ENCODE data around the gene FAM169A. TPM values are rescaled to one million over a fixed set of nuclear protein-coding genes. Genes with fewer than 3 reads are reported as not detected.
"Not testable (repeated sequence)": the region's sequence is repeated elsewhere in the genome, so short reads cannot be mapped to it uniquely, and the experiment has no call there.

FAM169A gene
- total RNA-seq, 1 donor: 13.7 TPM

GRCh38 chr5:74810915-74811314, 55.3 kb downstream of the FAM169A start:
- DNase-seq (ENCODE audit: low read depth in 2 of 3, low spot score in 2 of 3): no peak

DNA sequence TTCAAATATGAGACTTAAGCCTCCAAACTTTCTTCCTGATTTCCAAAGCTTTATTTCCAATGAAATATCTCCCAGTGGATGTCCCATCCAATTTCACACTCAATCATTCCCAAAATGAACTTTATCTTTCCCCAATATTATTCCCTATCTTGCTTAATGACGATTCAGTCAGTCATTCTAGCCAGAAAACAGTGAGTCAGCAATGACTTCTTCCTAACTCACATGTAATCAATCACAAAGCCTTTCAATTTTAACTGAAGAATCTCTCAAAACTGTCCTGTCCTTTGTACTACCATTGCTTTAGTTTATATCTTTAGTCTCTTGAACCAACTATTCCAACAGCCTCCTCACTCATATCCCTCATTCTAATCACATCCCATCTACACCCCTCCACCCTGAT, 64.2 kb downstream of the FAM169A start:
- no peak for DNase-seq (ENCODE audit: low read depth in 2 of 3, low spot score in 2 of 3)

DNA sequence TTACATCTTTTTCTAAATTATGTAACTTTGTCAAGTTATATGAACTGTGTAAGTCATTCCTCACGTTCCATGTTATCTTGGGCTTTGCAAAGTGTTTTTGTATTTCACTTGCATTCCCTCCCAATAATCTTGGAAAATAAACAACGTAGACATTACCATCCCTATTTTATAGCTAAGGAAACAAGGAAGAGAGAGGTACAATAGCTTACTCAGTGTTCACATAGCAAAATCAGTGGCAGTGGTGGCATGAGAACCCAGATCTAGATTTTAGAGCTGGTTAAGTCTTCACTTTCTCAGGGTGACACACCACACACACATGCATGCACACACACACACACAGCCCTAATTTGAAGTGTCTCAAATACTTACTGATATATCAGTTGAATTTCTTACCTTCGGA, 65.0 kb downstream of the FAM169A start:
- no peak for DNase-seq (ENCODE audit: low read depth in 2 of 3, low spot score in 2 of 3)

GRCh38 chr5:74798977-74799911, 66.9 kb downstream of the FAM169A start:
- DNase-seq (ENCODE audit: low read depth in 2 of 3, low spot score in 2 of 3): no peak

GRCh38 chr5:74791669-74792068, 74.5 kb downstream of the FAM169A start:
- not testable (repeated sequence) for DNase-seq (ENCODE audit: low read depth in 2 of 3, low spot score in 2 of 3)

- DNase-seq (ENCODE audit: low read depth in 2 of 3, low spot score in 2 of 3): no peak
Observed at GRCh38 chr5:74787424-74787823, 78.8 kb downstream of the FAM169A start.

DNA sequence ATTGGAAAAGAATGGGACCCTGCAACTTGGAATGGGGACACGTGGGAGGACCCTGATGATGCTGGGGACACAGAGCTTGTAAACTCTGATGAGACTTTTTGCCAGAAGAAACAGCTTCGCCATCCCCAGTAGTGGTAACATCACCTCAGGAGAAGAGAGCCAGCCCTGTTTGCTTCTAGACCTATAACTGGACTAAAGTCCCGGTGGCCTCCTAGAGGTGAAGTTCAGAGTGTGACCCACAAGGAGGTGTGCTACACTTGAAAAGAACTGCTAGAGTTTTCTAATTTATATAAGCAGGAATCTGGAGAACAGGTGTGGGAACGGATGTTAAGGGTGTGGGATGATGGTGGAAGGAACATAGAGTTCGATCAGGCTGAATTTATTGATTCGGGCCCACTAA, 79.3 kb downstream of the FAM169A start:
- DNase-seq (ENCODE audit: low read depth in 2 of 3, low spot score in 2 of 3): no peak

GRCh38 chr5:74778609-74779008, 87.6 kb downstream of the FAM169A start:
- DNase-seq (ENCODE audit: low read depth in 2 of 3, low spot score in 2 of 3): no peak

- DNase-seq (ENCODE audit: low read depth in 2 of 3, low spot score in 2 of 3): no peak
Observed at GRCh38 chr5:74772359-74772758, 93.8 kb downstream of the FAM169A start.

- DNase-seq (ENCODE audit: low read depth in 2 of 3, low spot score in 2 of 3): peak; percentile 4 to 43 (median 33)
Observed at GRCh38 chr5:74767579-74767913, 98.6 kb downstream of the FAM169A start.

DNA sequence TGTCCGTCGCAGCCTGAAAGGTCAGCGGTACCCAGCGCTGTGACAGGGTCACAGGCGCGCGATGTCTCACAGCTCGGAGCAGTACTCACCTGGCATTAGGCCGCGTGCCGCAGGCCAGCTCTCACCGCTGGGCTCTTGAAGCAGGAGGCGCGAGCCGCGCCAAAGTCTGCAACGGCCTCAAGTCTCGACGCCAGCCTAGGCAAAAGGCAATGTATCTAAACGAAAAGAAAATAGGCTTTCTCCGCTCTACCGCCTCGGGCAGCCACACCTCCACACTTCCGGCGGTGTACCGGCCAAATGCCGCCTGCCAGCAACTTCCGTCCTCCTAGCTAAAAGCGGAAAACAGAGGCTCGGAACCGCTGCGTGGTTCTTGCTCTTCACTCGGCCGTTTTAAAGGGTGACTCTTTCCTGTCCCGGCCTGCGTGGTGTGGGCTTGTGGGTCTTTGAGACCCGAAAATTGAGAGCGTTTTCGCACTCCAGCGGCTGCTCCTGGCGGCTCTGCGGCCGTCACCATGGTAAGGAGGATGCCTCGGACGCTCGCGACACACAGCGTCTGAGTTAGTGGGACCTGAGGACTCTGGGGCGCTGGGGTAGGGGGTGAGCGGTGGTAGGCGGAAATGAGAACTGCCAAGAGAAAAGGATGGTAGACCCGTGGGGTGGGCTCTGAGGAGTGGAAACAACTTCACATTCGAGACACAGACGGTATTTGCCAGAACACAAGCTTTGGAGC, 99.2 kb downstream of the FAM169A start, which contains the start of the genes GFM2 and NSA2:
Gene GFM2, minus strand, starts transcription at position 269 of the 730 bp plus-strand sequence. CDS start 3,375 bp downstream, outside the sequence.
Gene NSA2, plus strand, starts transcription at position 401 of the 730 bp plus-strand sequence. Its CDS starts 112 bp downstream, at position 513.
- peak; percentile 77 to 98 (median 93) for DNase-seq (ENCODE audit: low read depth in 2 of 3, low spot score in 2 of 3)

DNA sequence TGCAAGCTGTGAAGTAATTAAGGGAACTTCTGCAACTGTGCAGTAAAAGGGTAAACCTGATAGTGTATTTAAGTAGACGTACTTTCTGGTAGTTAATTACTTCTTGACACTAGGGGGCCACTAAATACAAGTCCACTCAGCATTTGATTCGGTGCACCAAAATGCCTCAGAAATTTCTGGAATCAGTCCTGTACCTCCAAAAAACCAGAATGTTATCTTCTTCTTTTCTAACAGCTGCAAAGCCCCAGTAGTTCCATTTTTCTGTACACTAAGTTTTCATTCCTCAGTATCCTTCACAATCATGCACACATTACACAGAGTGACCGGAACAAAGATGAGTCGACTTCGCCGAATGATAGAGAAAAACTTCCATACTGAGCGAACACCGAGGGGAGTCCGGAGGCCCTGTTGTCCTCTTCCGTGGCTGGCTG, 99.8 kb downstream of the FAM169A start:
- DNase-seq (ENCODE audit: low read depth in 2 of 3, low spot score in 2 of 3): peak in 2 of 3 donors; percentile 69 to 85

DNA sequence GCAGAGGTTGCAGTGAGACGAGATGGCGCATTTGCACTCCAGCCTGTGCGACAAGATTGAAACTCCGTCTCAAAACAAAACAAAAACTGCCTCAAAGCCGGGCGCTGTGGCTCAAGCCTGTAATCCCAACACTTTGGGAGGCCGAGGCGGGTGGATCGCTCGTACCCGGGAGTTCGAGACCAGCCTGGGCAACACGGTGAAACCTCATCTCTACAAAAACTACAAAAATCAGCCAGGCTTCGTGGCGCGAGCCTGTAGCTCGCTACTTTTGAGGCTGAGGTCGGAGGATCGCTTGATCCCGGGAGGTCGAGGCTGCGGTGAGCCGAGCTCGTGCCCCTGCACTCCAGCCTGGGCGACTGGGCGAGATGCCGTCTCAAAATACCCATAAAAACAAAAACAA, 100.3 kb downstream of the FAM169A start:
- no peak for DNase-seq (ENCODE audit: low read depth in 2 of 3, low spot score in 2 of 3)

DNA sequence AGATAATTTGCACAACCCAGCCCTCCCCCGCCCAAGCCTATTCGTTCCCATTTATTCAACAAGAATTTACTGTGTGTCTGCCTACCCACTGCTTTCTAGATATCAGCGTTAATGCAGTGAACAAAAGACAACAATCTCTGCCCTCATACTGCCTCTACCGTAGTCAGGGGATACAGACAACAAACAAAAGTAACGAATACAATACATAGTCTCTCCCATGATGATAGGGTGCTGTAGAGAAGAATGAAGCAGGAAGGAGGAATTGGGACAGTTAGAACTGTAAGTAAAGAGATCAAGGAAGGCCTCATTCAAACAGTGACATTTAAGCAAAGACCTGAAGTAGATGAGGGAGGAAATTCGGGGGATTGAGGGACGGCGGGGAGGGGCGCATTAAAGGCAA, 101.0 kb downstream of the FAM169A start:
- peak in 1 of 3 donors; percentile 4 for DNase-seq (ENCODE audit: low read depth in 2 of 3, low spot score in 2 of 3)

DNA sequence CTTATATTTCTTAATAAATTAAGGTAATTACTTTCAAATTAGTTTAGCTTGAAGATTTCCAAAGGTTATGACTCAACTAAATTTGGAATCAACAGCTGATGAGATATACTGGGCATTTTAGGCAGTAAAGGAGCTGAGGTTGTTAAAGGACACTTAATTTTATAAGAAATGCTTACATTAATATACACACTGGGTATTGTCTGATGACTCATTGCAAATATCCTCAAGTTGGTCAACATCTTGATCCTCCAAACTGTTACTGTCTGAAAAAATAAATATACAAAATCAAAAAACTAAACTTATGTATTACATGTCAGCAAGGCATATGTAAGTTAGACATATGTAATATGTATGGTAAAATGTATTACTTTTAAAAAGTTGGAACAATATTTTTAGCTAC, 102.7 kb downstream of the FAM169A start:
- DNase-seq (ENCODE audit: low read depth in 2 of 3, low spot score in 2 of 3): no peak

DNA sequence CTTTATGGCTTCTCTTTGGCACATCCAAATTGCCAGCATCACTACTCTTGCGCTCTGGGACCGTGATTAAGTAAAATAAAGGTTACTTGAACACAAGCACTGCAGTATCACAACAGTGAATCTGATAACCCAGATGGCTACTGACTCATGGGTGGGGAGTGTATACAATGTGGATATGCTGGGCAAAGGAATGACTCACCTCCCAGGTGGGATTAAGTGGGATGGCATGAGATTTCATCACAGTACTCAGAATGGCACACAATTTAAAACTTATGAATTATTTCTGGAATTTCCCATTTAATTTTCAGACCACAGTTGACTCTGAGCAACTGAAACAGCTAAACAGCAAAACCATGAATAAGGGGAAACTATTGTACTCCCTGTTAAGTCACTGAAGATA, 103.6 kb downstream of the FAM169A start:
- no peak for DNase-seq (ENCODE audit: low read depth in 2 of 3, low spot score in 2 of 3)

GRCh38 chr5:74761241-74761640, 104.9 kb downstream of the FAM169A start:
- no peak for DNase-seq (ENCODE audit: low read depth in 2 of 3, low spot score in 2 of 3)

GRCh38 chr5:74748742-74749141, 117.4 kb downstream of the FAM169A start:
- not testable (repeated sequence) for DNase-seq (ENCODE audit: low read depth in 2 of 3, low spot score in 2 of 3)

GRCh38 chr5:74738406-74738805, 127.8 kb downstream of the FAM169A start:
- no peak for DNase-seq (ENCODE audit: low read depth in 2 of 3, low spot score in 2 of 3)

- no peak for DNase-seq (ENCODE audit: low read depth in 2 of 3, low spot score in 2 of 3)
Observed at GRCh38 chr5:74736759-74737158, 129.4 kb downstream of the FAM169A start.

Data from hematopoietic multipotent progenitor cell (in vitro differentiated cells).